GM23248 (cell line): ENCODE results near the gene GPSM1.

Experiments used
- EZH2 ChIP-seq: fragments of 200-600 bp; sonication (generic); IDR thresholded peaks from 2 replicates; pipeline ENCODE4 v1.6.1; 2018; ENCODE audit warnings: antibody characterized with exemption, mild to moderate bottlenecking; ENCODE audit not compliant: insufficient read depth, poor library complexity, severe bottlenecking
- EZH2phosphoT487 ChIP-seq: fragments of 200-600 bp; sonication (generic); IDR thresholded peaks from 2 replicates; pipeline ENCODE4 v1.6.1; 2018; ENCODE audit warnings: antibody characterized with exemption, moderate library complexity, mild to moderate bottlenecking, low read depth; ENCODE audit not compliant: insufficient read depth

- TF ChIP-seq EZH2 (no peak), EZH2phosphoT487 (no peak)
Observed at GRCh38 chr9:136394312-136395019, 67.1 kb downstream of the GPSM1 start.
